Neuron (in vitro differentiated cells): ENCODE data around the gene DDTL.
"Not testable (repeated sequence)": the region's sequence is repeated elsewhere in the genome, so short reads cannot be mapped to it uniquely, and the experiment has no call there.

Experiments
- H2AFZ ChIP-seq: one replicate; pipeline ENCODE4 v1.6.1; 2013; ENCODE audit warnings: low read depth, mild to moderate bottlenecking, inconsistent platforms, low read length, moderate library complexity
- H3K27me3 ChIP-seq: one replicate; pipeline ENCODE4 v1.6.1; 2013; ENCODE audit warnings: low read length; ENCODE audit not compliant: insufficient read depth
- H3K36me3 ChIP-seq: one replicate; pipeline ENCODE4 v1.6.1; 2013; ENCODE audit warnings: low read length; ENCODE audit not compliant: insufficient read depth
- H3K4me1 ChIP-seq: one replicate; pipeline ENCODE4 v1.6.1; 2013; ENCODE audit warnings: low read length; ENCODE audit not compliant: insufficient read depth
- H3K4me3 ChIP-seq: 2 replicates; pipeline ENCODE4 v1.5.1; 2013; ENCODE audit warnings: mild to moderate bottlenecking, low read length, moderate library complexity
- H3K9me3 ChIP-seq: one replicate; pipeline ENCODE4 v1.6.1; 2013; ENCODE audit warnings: low read length

The DDTL gene

DNA sequence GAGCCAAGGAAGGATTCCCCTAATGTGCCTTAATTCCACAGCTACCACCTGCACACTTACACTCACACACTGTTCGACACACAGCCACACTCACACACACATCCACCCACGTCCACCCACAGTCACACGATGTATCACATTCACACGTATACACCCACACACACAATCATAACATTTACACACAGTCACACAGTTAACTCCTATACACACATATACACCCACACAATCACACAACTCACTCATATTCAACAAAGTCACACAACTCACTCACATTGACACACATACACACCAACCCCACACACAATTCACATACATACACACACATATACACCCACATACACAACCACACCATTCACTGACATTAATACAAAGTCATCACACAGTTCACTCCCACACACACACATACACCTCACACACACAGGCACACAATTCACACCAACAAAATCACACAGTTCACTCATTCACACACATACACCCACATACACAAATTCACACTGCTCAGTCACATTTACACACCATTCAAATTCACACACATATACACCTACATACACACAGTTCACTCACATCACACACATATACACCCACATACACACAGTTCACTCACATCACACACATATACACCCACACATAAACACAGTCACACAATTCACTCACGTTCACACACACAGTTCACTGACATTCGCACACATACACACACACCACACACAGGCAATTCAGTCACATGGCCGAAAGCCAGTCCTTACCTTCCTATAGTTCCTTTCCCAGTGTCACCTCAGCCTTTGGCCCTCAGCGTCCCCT is 12.3 kb upstream of the DDTL start:
- not testable (repeated sequence) for H3K4me3 ChIP-seq, H3K36me3 ChIP-seq, H3K4me1 ChIP-seq, H2AFZ ChIP-seq, H3K27me3 ChIP-seq, H3K9me3 ChIP-seq

DNA sequence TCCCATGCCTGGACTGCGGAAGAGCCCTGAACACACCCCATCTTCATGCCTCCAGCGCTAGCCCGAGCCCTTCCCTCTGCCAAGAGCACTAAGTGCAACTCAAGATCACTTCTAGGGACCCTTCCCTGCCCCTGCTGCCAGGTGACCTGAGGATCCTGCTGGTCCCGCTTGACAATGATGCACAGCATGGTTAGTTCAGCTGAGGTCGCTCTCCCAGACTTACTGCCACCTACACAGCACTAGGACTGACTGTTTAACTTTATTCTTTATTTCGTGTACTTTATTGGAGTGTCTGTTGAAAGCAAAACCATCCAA is 11.7 kb upstream of the DDTL start:
- not testable (repeated sequence) for H3K27me3 ChIP-seq, H2AFZ ChIP-seq, H3K4me1 ChIP-seq, H3K9me3 ChIP-seq, H3K36me3 ChIP-seq, H3K4me3 ChIP-seq

DNA sequence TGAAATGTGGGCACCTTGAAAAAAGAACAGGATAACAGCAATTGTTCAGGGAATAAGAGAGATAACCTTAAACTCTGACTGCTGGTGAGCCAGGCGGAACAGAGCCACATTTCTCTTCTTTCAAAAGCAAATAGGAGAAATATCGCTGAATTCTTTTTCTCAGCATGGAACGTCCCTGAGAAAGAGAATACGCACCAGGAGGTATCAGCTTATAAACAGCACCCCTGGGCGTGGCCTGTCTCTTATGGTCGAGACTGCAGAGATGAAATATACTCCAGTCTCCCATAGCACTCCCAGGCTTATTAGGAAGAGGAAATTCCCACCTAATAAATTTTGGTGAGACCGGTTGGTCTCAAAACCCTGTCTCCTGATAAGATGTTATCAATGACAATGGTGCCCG is 10.8 kb upstream of the DDTL start:
- H3K9me3 ChIP-seq, H3K27me3 ChIP-seq, H2AFZ ChIP-seq, H3K4me1 ChIP-seq, H3K36me3 ChIP-seq, H3K4me3 ChIP-seq: not testable (repeated sequence)

DNA sequence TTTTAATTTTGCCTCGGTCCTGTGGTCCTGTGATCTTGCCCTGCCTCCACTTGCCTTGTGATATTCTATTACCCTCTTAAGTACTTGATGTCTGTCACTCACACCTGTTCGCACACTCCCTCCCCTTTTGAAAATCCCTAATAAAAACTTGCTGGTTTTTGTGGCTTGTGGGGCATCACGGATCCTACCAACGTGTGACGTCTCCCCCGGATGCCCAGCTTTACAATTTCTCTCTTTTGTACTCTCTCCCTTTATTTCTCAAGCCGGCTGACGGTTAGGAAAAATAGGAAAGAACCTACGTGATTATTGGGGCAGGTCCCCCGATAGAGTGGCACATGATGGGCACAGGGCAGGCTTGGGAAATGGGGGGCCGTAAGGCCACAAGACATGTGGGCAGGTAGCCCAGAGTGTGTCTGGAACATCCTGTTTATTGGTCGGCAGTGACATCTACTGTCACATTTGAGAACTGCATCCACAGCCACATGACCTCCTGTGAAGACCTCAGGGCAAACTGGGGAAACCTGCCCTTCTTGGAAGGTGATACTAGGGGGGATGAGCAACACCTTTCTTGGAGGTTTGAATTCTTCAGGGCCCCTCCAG is 10.3 kb upstream of the DDTL start:
- not testable (repeated sequence) for H3K4me1 ChIP-seq, H3K4me3 ChIP-seq, H3K9me3 ChIP-seq, H3K27me3 ChIP-seq, H2AFZ ChIP-seq, H3K36me3 ChIP-seq

DNA sequence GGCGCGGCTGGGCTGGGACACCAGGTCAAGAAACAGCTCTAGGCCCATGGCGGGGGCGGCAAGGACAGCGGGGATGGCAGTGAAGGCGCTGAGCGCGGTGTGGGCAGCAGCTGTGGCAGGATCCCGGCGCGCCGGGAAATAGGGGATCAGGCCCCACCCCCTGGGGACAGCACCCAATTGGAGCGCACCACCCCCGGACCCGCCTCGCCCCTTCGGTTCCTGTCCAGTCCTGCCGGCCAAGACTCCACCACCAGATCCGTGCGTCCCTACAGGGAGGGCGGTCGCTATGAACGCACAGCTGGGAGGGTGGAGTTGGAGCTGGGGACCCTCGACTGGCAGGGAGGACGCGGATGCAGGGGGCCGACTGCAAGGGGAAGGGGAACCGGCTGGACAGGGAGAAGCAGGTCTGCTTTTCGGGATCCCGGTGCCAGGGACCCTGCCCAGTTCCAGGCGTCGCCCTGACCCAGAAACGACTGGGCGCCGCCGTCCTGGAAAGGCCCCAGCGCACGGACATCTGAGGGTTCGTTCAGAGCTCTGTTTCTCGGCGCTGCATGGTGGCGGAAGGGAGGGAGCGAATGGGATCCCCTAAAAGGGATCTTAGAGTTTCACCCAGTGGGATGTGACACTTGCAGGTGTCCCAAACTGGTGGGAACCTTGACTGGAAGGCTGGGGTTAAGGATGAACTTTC is 5.5 kb upstream of the DDTL start, which contains the start of gene GSTT2B:
Gene GSTT2B, minus strand, starts transcription at position 112 of the 688 bp plus-strand sequence. Its CDS starts 64 bp downstream, at position 48.
- H3K36me3 ChIP-seq, H3K4me1 ChIP-seq, H3K4me3 ChIP-seq, H2AFZ ChIP-seq, H3K9me3 ChIP-seq, H3K27me3 ChIP-seq: not testable (repeated sequence)

DNA sequence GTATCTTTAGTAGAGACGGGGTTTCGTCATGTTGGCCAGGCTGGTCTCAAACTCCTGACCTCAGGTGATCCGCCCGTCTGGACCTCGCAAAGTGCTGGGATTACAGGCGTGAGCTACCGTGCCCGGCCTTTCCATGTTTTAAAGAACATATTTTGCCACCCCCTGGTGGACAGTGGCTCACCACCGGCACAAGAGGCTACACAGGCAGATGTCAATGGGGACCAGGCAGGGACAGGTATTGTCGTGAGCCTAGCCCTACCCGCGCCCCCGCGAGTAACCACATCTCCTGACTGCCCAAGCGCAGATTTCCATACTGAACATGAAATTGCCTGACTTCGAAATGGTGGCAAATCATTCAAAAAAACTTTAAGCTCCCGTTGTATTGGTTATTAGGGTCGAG is 594 bp upstream of the DDTL start:
- H3K4me3 ChIP-seq, H3K4me1 ChIP-seq, H2AFZ ChIP-seq, H3K9me3 ChIP-seq, H3K27me3 ChIP-seq: not testable (repeated sequence)
- peaks cover 20% of the 10 kb centered on the region for H3K36me3 ChIP-seq

DNA sequence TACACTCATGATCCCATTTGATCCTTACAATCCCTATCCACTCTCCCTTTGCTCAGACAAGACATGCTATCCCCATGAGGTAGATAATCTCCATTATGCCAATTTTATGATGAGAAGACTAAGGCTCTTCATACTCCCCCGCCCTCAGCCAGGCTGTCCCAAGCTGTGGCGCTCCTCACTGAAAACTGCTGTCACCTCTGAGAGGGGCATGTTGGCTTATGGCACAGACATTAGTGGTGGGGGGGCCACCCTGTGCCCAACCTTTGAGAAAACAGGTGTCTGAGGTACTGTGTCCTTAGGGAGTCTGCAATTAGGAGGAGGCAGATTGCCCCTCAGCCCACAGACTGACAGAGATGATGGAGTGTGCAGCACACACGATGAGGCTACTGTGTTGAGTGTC is 2.4 kb downstream of the DDTL start:
- Histone ChIP-seq H3K4me1 (no peaks in the 10 kb centered on the region), H2AFZ (no peak overlapping the region), H3K4me3 (no peak overlapping the region), H3K36me3 (peaks cover 29% of the 10 kb centered on the region), H3K27me3 (no peaks in the 10 kb centered on the region), H3K9me3 (no peaks in the 10 kb centered on the region)

DNA sequence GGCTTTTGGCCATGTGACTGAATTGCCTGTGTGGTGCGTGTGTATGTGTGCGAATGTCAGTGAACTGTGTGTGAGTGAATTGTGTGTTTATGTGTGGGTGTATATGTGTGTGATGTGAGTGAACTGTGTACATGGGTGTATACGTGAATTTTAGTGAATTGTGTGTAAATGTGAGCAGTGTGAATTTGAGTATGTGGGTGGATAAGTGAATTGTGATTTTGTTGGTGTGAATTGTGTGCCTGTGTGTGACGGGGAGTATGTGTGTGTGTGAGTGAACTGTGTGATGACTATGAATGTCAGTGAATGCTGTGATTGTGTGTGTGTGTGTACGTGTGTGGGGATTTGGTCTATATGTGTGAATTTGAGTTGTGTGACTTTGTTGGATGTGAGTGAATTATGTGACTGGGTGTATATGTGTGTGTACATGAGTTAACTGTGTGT is 3.5 kb downstream of the DDTL start:
- Histone ChIP-seq H3K27me3 (no peaks in the 10 kb centered on the region), H3K36me3 (peaks cover 29% of the 10 kb centered on the region), H3K4me1 (no peaks in the 10 kb centered on the region), H3K9me3 (no peaks in the 10 kb centered on the region), H2AFZ (no peak overlapping the region), H3K4me3 (no peak overlapping the region)

DNA sequence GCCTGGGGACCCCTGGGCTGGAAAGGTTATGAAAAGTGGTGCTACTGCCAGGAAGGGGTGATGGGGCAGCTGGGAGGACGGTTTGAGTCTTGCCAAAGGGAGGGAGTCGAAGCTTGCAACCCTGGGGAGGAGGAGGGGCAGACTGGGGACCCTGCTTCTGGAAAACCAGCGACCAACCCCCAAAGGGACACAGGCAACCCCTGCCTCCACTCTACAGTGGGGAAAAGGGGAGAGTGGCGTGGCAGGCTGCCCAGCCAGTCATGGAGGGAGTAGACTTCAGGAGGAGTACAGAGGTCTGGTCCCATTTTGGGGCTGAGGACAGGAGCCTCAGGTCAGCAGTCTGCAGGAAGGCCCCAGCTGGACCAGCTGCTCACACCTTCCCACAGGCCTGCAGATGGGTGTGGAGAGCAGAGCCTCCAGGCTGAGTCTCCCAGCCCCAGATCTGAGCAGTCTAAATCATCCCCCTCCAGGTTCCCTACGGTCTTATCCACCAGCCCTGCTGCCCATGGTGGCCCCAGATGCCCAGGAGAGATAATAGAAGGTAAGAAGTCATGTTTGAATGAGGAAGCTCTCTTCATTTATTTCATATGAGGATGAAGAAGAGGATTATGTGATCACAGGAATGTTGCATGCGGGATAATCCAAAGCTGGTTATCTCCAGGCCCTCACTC is 4.3 kb downstream of the DDTL start:
- Histone ChIP-seq H3K4me1 (no peaks in the 10 kb centered on the region), H2AFZ (no peak overlapping the region), H3K4me3 (no peak overlapping the region)

DNA sequence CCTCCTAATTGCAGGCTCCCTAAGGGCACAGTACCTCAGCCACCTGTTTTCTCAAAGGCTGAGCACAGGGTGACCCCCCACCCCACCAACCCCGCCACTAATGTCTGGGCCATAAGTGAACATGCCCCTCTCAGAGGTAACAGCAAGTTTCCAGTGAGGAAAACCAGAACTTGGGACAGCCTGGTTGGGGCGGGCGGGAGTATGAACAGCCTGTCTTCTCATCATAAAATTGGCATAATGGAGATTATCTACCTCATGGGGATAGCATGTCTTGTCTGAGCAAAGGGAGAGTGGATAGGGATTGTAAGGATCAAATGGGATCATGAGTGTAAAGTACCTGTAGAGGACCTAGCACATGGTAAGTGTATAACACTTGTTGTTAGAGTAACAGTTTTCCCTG is 5.2 kb downstream of the DDTL start:
- H2AFZ ChIP-seq, H3K27me3 ChIP-seq, H3K4me1 ChIP-seq, H3K4me3 ChIP-seq, H3K9me3 ChIP-seq: not testable (repeated sequence)
- peaks cover 29% of the 10 kb centered on the region for H3K36me3 ChIP-seq

More for the DNA sequence above, 4.3 kb downstream of the DDTL start:
- peaks cover 29% of the 10 kb centered on the region for H3K36me3 ChIP-seq
- H3K27me3 ChIP-seq: no peaks in the 10 kb centered on the region
- H3K9me3 ChIP-seq: no peaks in the 10 kb centered on the region

DNA sequence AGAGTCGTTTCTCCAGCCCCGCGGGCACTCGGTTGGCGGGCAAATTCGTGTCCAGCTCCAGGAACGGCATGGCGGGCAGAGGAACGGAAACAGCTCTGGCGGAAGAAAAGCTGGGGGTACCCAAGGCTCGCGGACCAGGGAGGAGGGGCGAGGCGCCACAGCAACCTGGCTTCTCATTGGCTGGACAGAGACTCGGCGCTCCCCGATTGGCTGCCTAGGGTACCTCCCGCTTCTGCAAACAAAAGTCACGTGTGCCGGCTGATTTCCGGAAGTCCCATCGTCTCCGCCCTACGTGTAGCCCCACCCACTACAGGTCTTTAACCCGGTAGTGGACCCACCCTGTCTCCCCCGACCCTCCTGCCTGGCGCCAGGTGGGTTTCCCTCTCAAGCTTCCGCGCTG is 7.7 kb downstream of the DDTL start, which contains the start of gene DDT:
Gene DDT, minus strand, starts transcription at position 97 of the 400 bp plus-strand sequence. Its CDS starts 27 bp downstream, at position 70.
- not testable (repeated sequence) for H2AFZ ChIP-seq, H3K4me1 ChIP-seq, H3K9me3 ChIP-seq, H3K4me3 ChIP-seq, H3K27me3 ChIP-seq
- H3K36me3 ChIP-seq: peaks cover 25% of the 10 kb centered on the region

DNA sequence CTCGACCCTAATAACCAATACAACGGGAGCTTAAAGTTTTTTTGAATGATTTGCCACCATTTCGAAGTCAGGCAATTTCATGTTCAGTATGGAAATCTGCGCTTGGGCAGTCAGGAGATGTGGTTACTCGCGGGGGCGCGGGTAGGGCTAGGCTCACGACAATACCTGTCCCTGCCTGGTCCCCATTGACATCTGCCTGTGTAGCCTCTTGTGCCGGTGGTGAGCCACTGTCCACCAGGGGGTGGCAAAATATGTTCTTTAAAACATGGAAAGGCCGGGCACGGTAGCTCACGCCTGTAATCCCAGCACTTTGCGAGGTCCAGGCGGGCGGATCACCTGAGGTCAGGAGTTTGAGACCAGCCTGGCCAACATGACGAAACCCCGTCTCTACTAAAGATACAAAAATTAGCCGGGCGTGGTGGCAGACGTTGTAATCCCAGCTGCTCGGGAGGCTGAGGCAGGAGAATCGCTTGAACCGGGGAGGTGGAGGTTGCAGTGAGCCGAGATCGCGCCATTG is 8.2 kb downstream of the DDTL start:
- H2AFZ ChIP-seq, H3K4me1 ChIP-seq, H3K4me3 ChIP-seq, H3K27me3 ChIP-seq, H3K9me3 ChIP-seq: not testable (repeated sequence)
- H3K36me3 ChIP-seq: peaks cover 21% of the 10 kb centered on the region

DNA sequence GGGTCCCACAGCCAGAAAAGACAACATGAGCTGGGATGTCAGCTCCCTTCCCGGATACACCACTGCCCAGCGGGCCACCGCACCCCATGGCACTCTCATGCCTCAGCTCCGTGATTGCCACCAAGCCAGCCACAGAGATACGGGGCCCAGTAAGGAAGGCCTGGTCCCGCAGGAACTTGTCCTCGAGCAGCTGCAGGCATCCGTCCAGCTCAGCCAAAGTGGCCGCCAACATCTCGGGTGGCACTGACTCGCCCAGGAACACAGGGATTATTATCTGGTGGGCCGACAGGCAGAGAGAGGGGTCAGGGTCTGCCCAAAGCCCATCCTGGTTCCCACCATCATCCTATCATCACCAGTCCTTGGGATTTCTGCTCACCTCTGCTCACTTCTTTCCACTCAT is 10.6 kb downstream of the DDTL start:
- not testable (repeated sequence) for H3K4me3 ChIP-seq, H3K4me1 ChIP-seq, H3K9me3 ChIP-seq, H2AFZ ChIP-seq, H3K36me3 ChIP-seq, H3K27me3 ChIP-seq
